ENCODE data around the gene MSTO1.

The MSTO1 gene

DNA sequence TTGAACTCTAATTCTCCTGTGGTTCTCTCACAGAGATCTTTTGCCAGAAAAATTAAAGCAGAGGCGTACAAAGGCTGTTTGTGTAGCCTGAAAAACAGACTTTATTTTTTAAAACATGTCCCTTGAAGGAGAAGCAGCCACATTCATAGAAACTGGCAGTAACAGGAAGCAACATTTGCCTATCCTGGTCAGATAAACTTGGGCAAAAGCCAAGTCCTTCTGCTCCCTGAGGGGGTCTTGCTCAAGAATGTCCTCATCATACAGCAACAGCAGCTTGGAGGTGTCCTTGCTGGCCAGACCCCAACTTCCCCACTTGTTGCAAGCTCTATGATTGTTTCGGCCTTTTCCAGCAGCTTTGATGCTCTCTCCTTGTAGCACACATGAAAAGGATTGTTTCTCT, 36.3 kb downstream of the MSTO1 start:
- Histone ChIP-seq H3K4me3 (ENCODE audit: low read depth, low read length, poor library complexity, severe bottlenecking) (no peak overlapping the region), H3K4me2 (ENCODE audit: low read length) (no peak overlapping the region; the same call in 1 of the 2 replicates), H2AFZ (ENCODE audit: low read length) (no peak overlapping the region), H3K9ac (ENCODE audit: low read length) (no peak overlapping the region), H3K9me3 (ENCODE audit: low read length) (peaks cover 22% of the 10 kb centered on the region), H3K27me3 (ENCODE audit: insufficient read depth, low read length) (peaks cover 5% of the 10 kb centered on the region; the same call in 1 of the 2 replicates), H4K20me1 (ENCODE audit: insufficient read depth, low read length) (no peaks in the 10 kb centered on the region), H3K79me2 (ENCODE audit: insufficient read depth, low read length) (no peaks in the 10 kb centered on the region), H3K9me2 (ENCODE audit: low read depth, low read length) (no peaks in the 10 kb centered on the region), H3K4me1 (ENCODE audit: insufficient read depth, low read length, severe bottlenecking) (peaks cover 18% of the 10 kb centered on the region), H3K36me3 (ENCODE audit: insufficient read depth, low read length) (no peaks in the 10 kb centered on the region; the same call in 1 of the 2 replicates), H3F3A (ENCODE audit: insufficient read depth, low read length) (no peaks in the 10 kb centered on the region), H3K27ac (ENCODE audit: low read depth, low read length, poor library complexity, severe bottlenecking) (no peak overlapping the region)
- TF ChIP-seq, protein P1, sequence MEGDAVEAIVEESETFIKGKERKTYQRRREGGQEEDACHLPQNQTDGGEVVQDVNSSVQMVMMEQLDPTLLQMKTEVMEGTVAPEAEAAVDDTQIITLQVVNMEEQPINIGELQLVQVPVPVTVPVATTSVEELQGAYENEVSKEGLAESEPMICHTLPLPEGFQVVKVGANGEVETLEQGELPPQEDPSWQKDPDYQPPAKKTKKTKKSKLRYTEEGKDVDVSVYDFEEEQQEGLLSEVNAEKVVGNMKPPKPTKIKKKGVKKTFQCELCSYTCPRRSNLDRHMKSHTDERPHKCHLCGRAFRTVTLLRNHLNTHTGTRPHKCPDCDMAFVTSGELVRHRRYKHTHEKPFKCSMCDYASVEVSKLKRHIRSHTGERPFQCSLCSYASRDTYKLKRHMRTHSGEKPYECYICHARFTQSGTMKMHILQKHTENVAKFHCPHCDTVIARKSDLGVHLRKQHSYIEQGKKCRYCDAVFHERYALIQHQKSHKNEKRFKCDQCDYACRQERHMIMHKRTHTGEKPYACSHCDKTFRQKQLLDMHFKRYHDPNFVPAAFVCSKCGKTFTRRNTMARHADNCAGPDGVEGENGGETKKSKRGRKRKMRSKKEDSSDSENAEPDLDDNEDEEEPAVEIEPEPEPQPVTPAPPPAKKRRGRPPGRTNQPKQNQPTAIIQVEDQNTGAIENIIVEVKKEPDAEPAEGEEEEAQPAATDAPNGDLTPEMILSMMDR (IDR thresholded peaks at IDR 0.05; ENCODE audit: low read length) = no peak
- no peak for TF ChIP-seq EZH2 (IDR thresholded peaks at IDR 0.05; ENCODE audit: borderline replicate concordance, low read length)

DNA sequence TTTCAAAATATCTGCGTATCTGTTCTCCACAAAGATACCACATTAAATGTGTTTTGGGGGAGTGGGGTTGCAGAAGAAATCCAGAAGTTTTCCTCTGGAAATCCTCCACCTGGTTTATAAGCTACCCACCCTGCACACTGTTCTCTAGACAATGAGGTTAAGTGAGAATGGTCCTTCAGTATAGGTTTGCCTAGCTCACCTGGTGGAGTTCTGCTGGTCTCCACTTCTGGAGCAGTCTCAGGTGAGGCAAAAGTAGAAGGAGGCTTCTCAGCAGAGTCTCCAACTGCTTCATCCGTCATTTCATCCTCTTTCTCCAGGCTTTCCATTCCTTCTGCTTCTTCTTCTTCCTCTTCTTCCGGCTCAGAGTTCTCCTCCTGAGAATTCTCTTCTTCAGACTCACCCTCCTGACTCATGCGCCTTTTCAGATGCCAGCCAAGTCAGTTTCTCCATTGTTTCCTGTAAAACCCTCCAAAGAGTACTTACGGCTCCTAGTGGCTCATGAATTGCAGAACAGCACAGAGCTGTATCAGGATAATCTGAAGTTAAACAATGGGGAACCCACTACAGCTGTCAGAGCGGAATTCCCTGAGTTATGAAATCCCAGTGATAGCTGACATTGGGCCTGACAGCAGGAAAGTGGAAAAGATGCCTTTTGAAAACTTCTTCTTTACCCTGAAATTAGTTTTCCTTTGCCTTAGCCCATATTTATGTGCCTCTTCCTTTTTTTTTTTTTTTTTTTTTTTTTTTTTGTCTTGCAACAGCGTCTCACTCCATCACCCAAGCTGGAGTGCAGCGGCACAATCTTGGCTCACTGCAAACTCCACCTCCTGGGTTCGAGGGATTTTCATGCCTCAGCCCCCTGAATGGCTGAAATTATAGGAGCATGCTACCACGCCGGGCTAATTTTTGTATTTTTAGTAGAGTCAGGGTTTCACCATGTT, 38.5 kb downstream of the MSTO1 start:
- Histone ChIP-seq H4K20me1 (ENCODE audit: insufficient read depth, low read length) (no peaks in the 10 kb centered on the region), H3K9me3 (ENCODE audit: low read length) (peaks cover 13% of the 10 kb centered on the region), H3K36me3 (ENCODE audit: insufficient read depth, low read length) (no peaks in the 10 kb centered on the region; the same call in 1 of the 2 replicates), H3K4me3 (ENCODE audit: low read depth, low read length, poor library complexity, severe bottlenecking) (no peak overlapping the region), H3K9me2 (ENCODE audit: low read depth, low read length) (no peaks in the 10 kb centered on the region), H3K9ac (ENCODE audit: low read length) (no peak overlapping the region), H3K4me2 (ENCODE audit: low read length) (no peak overlapping the region), H3K27me3 (ENCODE audit: insufficient read depth, low read length) (no peaks in the 10 kb centered on the region; the same call in 1 of the 2 replicates), H3K79me2 (ENCODE audit: insufficient read depth, low read length) (no peaks in the 10 kb centered on the region), H3K4me1 (ENCODE audit: insufficient read depth, low read length, severe bottlenecking) (peaks cover 18% of the 10 kb centered on the region), H3F3A (ENCODE audit: insufficient read depth, low read length) (no peaks in the 10 kb centered on the region), H2AFZ (ENCODE audit: low read length) (no peak overlapping the region), H3K27ac (ENCODE audit: low read depth, low read length, poor library complexity, severe bottlenecking) (no peak overlapping the region)
- no peak for TF ChIP-seq EZH2 (IDR thresholded peaks at IDR 0.05; ENCODE audit: borderline replicate concordance, low read length)
- TF ChIP-seq, protein P1 (IDR thresholded peaks at IDR 0.05; ENCODE audit: low read length) = peak; percentile 36

DNA sequence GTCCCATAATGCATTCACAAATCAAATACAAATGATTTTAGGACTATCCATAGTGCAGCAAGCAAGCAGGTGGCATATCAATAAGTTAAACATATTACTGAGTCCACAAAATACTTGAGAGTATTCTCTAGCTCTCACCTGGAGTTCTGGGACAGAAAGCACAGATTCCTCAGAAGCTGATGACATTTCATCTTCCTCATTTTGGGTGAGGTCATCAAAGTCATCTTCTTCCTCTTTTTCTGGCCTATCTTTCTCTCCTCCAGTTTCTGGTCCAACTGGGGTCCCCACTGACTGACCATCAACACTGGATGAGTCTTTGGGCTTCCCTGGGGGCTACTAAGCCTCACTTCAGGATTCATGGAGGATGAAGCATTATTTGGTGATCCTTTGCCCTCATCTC, 39.7 kb downstream of the MSTO1 start:
- TF ChIP-seq EZH2 (IDR thresholded peaks at IDR 0.05; ENCODE audit: borderline replicate concordance, low read length) = no peak
- TF ChIP-seq, protein P1 (IDR thresholded peaks at IDR 0.05; ENCODE audit: low read length) = no peak
- Histone ChIP-seq H3K36me3 (ENCODE audit: insufficient read depth, low read length) (no peaks in the 10 kb centered on the region; the same call in 1 of the 2 replicates), H3K27me3 (ENCODE audit: insufficient read depth, low read length) (no peaks in the 10 kb centered on the region; the same call in 1 of the 2 replicates), H3K27ac (ENCODE audit: low read depth, low read length, poor library complexity, severe bottlenecking) (no peak overlapping the region), H2AFZ (ENCODE audit: low read length) (no peak overlapping the region), H3K79me2 (ENCODE audit: insufficient read depth, low read length) (no peaks in the 10 kb centered on the region), H3K9me3 (ENCODE audit: low read length) (peaks cover 8% of the 10 kb centered on the region; the same call in 1 of the 2 replicates), H4K20me1 (ENCODE audit: insufficient read depth, low read length) (no peaks in the 10 kb centered on the region), H3K9me2 (ENCODE audit: low read depth, low read length) (no peaks in the 10 kb centered on the region), H3F3A (ENCODE audit: insufficient read depth, low read length) (no peaks in the 10 kb centered on the region), H3K9ac (ENCODE audit: low read length) (no peak overlapping the region), H3K4me2 (ENCODE audit: low read length) (no peak overlapping the region), H3K4me1 (ENCODE audit: insufficient read depth, low read length, severe bottlenecking) (peaks cover 18% of the 10 kb centered on the region), H3K4me3 (ENCODE audit: low read depth, low read length, poor library complexity, severe bottlenecking) (no peak overlapping the region)
